Measurements from ENCODE around the gene HIRIP3. TPM values are rescaled to one million over a fixed set of nuclear protein-coding genes. Genes with fewer than 3 reads are reported as not detected.

The HIRIP3 gene
- total and polyA plus RNA-seq, 2 of the 13 experiments (the other 11 are each of a cell fraction or from before 2014, with no cell fraction given) = 12.6 to 17.2 TPM

DNA sequence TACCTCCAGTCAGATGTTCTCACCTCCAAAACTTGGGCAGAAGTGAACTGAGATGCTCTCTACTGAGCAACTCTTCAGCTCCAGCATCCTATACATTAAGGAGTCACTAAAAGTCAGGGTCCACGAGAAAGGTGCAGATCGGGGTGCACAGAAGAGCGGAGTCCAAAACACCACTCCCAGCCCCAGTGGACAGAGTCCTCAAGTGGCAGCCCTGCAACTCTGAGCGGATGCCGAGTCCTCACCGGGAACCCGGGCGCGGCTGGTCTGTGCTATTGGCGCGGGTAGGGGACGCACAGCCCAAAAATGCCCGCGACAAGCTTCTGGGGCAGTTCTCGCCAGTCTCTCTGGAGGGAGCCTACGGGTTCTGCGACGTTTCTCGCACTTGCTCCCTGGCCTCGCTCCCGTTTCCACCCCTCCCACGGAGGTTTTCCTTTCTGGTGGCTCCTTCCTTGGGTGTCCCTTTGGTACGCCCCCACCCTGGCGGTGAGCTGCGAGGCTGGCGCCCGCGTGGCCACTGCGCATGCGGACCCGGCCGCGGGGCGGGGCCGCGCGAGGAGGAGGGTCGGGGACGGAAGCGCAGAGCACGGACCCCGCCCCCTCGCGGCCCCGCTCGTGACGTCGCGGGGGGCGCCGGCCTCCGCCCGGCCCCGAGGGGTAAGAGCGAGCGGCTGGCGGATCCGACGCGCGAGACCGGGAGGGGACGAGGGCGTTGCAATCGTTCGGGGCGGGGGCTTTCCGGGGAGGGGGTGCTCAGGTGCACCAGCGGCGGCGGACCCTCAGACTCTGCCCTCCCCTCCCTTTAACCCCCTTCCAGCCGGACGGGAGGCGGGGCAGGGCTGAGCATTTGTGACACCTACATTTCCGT, 33.7 kb downstream of the HIRIP3 start, which contains the start of gene TMEM219 (continued):
- peak; percentile 74; the same call in 1 of the 2 replicates for TF ChIP-seq FOXC1 (CRISPR knock-in tag; IDR thresholded peaks at IDR 0.05; ENCODE audit: borderline replicate concordance)
- no peak for TF ChIP-seq RORA (CRISPR knock-in tag; IDR thresholded peaks at IDR 0.05)
- peak; percentile 75 for TF ChIP-seq HNRNPK (IDR thresholded peaks at IDR 0.05; ENCODE audit: low read depth, low read length, poor library complexity, severe bottlenecking)
- peak; percentile 78 for TF ChIP-seq SALL1 (CRISPR knock-in tag; IDR thresholded peaks at IDR 0.05)
- TF ChIP-seq, protein P1, sequence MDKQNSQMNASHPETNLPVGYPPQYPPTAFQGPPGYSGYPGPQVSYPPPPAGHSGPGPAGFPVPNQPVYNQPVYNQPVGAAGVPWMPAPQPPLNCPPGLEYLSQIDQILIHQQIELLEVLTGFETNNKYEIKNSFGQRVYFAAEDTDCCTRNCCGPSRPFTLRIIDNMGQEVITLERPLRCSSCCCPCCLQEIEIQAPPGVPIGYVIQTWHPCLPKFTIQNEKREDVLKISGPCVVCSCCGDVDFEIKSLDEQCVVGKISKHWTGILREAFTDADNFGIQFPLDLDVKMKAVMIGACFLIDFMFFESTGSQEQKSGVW (CRISPR knock-in tag; IDR thresholded peaks at IDR 0.05; ENCODE audit: borderline replicate concordance) = 0 out of 2 replicates have a peak, but pooled peaks have one; percentile 67
- TF ChIP-seq ZNF740 (CRISPR knock-in tag; IDR thresholded peaks at IDR 0.05) = peak; percentile 58; the same call in 1 of the 2 replicates
- 0 out of 4 replicates have a peak, but pooled peaks of 1 of the 2 experiments have one; percentile 48 for TF ChIP-seq REST (IDR thresholded peaks at IDR 0.05; ENCODE audit: borderline replicate concordance in 1 of 2, low read depth in 1 of 2, low read length in 2 of 2)
- no peak for TF ChIP-seq ATF4 (CRISPR knock-in tag; IDR thresholded peaks at IDR 0.05)
- no peak for TF ChIP-seq CBFB (CRISPR knock-in tag; IDR thresholded peaks at IDR 0.05)
- TF ChIP-seq NFKB2 (CRISPR knock-in tag; IDR thresholded peaks at IDR 0.05; ENCODE audit: borderline replicate concordance) = no peak; the same call in 1 of the 2 replicates
- no peak for TF ChIP-seq ZNF724P (CRISPR knock-in tag; IDR thresholded peaks at IDR 0.05; ENCODE audit: borderline replicate concordance)
- TF ChIP-seq ZNF124 (CRISPR knock-in tag; IDR thresholded peaks at IDR 0.05) = 0 out of 2 replicates have a peak, but pooled peaks have one; percentile 45
- TF ChIP-seq KDM5B (CRISPR knock-in tag; IDR thresholded peaks at IDR 0.05; ENCODE audit: borderline replicate concordance) = peak; percentile 91
- TF ChIP-seq DPF2 (CRISPR knock-in tag; IDR thresholded peaks at IDR 0.05; ENCODE audit: borderline replicate concordance, low read depth) = no peak
- no peak for TF ChIP-seq MATR3 (CRISPR knock-in tag; IDR thresholded peaks at IDR 0.05)
- TF ChIP-seq POLR2G (IDR thresholded peaks at IDR 0.05; ENCODE audit: low read depth, low read length) = peak; percentile 90
- 0 out of 2 replicates have a peak, but pooled peaks have one; percentile 44 for TF ChIP-seq ZNF484 (CRISPR knock-in tag; IDR thresholded peaks at IDR 0.05; ENCODE audit: borderline replicate concordance, low read depth)
- TF ChIP-seq MBNL3 (CRISPR knock-in tag; conservative IDR thresholded peaks at IDR 0.05) = no peak
- no peak; the same call in none of the 2 replicates for TF ChIP-seq KMT2B (CRISPR knock-in tag; IDR thresholded peaks at IDR 0.05)
- TF ChIP-seq ZNF891 (CRISPR knock-in tag; IDR thresholded peaks at IDR 0.05) = peak; percentile 89
- no peak; the same call in none of the 2 replicates for TF ChIP-seq PHF20 (CRISPR knock-in tag; IDR thresholded peaks at IDR 0.05)
- peak; percentile 81 for TF ChIP-seq GABPB1 (CRISPR knock-in tag; IDR thresholded peaks at IDR 0.05)
- TF ChIP-seq ZNF263 (CRISPR knock-in tag; IDR thresholded peaks at IDR 0.05) = peak; percentile 55; the same call in 1 of the 2 replicates

All from HepG2 (cell line).